Smooth muscle cell (in vitro differentiated cells): ENCODE results near the gene CD99. TPM values are rescaled to one million over a fixed set of nuclear protein-coding genes. Genes with fewer than 3 reads are reported as not detected.

Experiments used
- DNase-seq: peaks from one replicate; lab custom pipeline; 2025; ENCODE audit not compliant: unreplicated experiment; lab: John Stamatoyannopoulos, UW
- H2AFZ ChIP-seq: fragments of 200-600 bp; sonication (generic); 2 replicates; pipeline ENCODE4 v1.6.0; 2016; ENCODE audit warnings: antibody characterized with exemption, low read depth, mild to moderate bottlenecking
- H3F3A ChIP-seq: fragments of 200-600 bp; sonication (generic); 2 replicates; pipeline ENCODE4 v1.6.0; 2017; ENCODE audit warnings: antibody characterized with exemption, low read depth
- H3K27ac ChIP-seq: fragments of 200-600 bp; sonication (generic); 2 replicates; pipeline ENCODE4 v1.5.1; 2016; ENCODE audit warnings: low read depth, mild to moderate bottlenecking
- H3K27me3 ChIP-seq: fragments of 200-600 bp; sonication (generic); 2 replicates; pipeline ENCODE4 v1.6.1; 2016; ENCODE audit warnings: low read depth, mild to moderate bottlenecking
- H3K36me3 ChIP-seq: fragments of 200-600 bp; sonication (generic); 2 replicates; pipeline ENCODE4 v1.5.1; 2016; ENCODE audit warnings: low read depth
- H3K4me1 ChIP-seq: fragments of 200-600 bp; sonication (generic); 2 replicates; pipeline ENCODE4 v1.5.1; 2016; ENCODE audit warnings: low read depth
- H3K4me2 ChIP-seq: fragments of 200-600 bp; sonication (generic); 2 replicates; pipeline ENCODE4 v1.6.0; 2016; ENCODE audit warnings: mild to moderate bottlenecking
- H3K4me3 ChIP-seq: fragments of 200-600 bp; sonication (generic); 2 replicates; pipeline ENCODE4 v1.5.1; 2016; ENCODE audit warnings: mild to moderate bottlenecking
- H3K79me2 ChIP-seq: fragments of 200-600 bp; sonication (generic); 2 replicates; pipeline ENCODE4 v1.6.0; 2016; ENCODE audit warnings: low read depth, mild to moderate bottlenecking
- H3K9ac ChIP-seq: fragments of 200-600 bp; sonication (generic); 2 replicates; pipeline ENCODE4 v1.6.0; 2016; ENCODE audit warnings: low read depth
- H3K9me3 ChIP-seq: fragments of 200-600 bp; sonication (generic); replicated peaks from 2 replicates; pipeline ENCODE4 v1.5.1; 2016; ENCODE audit warnings: low read depth
- H4K20me1 ChIP-seq: fragments of 200-600 bp; sonication (generic); 2 replicates; pipeline ENCODE4 v1.6.0; 2016; ENCODE audit warnings: low read depth
- WGBS: methylation state at CpG from one replicate; pipeline ENCODE4 v1.1.7; 2016; ENCODE audit warnings: low lambda C conversion rate; 5-methylcytosine and 5-hydroxymethylcytosine counted together
- polyA plus RNA-seq: library from polyadenylated mRNA; unstranded; fragments of >200 nt; fragmentation: Nextera tagmentation; extraction: Ambion mirVana; gene quantifications from 2 replicates; pipeline ENCODE4 v1.2.1, GENCODE V29; 2016
- total RNA-seq: library from RNA; depleted of rRNA; stranded (reverse); fragments of >200 nt; gene quantifications from 2 replicates; pipeline ENCODE4 v1.2.3, GENCODE V29; 2014
- TF ChIP-seq, protein P1 (sequence below): fragments of 200-600 bp; sonication (generic); IDR thresholded peaks from 2 replicates; pipeline ENCODE4 v1.5.1; 2017; ENCODE audit warnings: borderline replicate concordance, mild to moderate bottlenecking, antibody characterized with exemption; ENCODE audit not compliant: insufficient read depth, poor library complexity, severe bottlenecking

CD99 gene
- total and polyA plus RNA-seq, 2 experiments from 2014 or later, result 647 to 1,373 TPM

DNA sequence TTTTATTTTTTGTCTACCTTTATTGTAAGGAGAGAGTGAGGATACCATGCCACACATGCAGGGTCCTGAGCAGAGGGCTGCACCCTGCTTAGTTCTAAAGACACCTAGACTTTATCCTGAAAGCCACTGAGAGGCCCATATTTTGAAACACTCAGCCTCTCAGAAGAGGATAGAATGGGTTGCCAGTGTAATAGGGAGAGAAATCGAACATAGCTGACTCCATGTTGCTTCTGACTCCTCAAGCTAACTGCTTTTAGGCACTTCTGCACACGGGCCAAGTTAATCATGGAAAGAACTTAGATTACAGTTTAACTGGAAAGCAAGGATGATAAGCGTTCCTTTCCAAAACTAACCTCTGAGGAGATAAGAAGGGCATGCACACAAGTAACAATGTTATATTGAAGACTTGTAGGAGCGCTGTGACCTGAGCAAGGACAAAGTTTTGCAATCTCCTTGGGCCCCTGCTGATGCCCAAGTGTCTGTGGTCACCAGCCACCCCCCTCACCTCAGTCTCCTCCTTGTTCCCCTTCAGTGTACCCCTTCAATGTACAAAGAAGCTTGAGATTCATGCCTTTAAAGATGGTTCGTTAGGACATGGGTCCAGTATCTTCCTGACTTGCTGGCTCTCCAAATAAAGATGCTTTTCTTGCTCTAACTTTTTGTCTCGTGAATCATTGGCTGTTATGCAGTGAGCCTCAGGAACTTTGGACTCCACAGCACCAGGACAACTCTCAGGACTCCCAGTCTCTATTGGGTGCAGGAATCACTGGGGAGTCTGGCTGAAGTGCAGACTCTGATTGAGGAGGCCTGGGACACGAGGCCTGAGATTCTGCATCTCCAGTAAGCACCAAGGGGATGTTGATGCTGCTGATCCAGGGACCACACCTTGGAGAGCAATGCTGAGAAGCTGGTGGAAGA is 25.4 kb upstream of the CD99 start:
- Histone ChIP-seq H3K27ac (peak overlapping the region; percentile 87), H3F3A (peaks cover 5% of the 10 kb centered on the region)
- WGBS, result 73% methylated on average over 7 of the region's 7 CpGs

GRCh38 chrX:2666491-2666890 is 24.6 kb upstream of the CD99 start:
- WGBS, result 98% methylated on average over 2 of the region's 2 CpGs
- no peaks in the 10 kb centered on the region for H3K27me3 ChIP-seq
- H3K36me3 ChIP-seq, result no peaks in the 10 kb centered on the region
- H3K9me3 ChIP-seq, result no peaks in the 10 kb centered on the region
- H3F3A ChIP-seq, result peaks cover 5% of the 10 kb centered on the region
- H4K20me1 ChIP-seq, result no peaks in the 10 kb centered on the region
- H3K79me2 ChIP-seq, result no peaks in the 10 kb centered on the region
- peaks cover 6% of the 10 kb centered on the region for H3K4me1 ChIP-seq
- no peak overlapping the region for H2AFZ ChIP-seq
- no peak overlapping the region for H3K9ac ChIP-seq
- TF ChIP-seq, protein P1, sequence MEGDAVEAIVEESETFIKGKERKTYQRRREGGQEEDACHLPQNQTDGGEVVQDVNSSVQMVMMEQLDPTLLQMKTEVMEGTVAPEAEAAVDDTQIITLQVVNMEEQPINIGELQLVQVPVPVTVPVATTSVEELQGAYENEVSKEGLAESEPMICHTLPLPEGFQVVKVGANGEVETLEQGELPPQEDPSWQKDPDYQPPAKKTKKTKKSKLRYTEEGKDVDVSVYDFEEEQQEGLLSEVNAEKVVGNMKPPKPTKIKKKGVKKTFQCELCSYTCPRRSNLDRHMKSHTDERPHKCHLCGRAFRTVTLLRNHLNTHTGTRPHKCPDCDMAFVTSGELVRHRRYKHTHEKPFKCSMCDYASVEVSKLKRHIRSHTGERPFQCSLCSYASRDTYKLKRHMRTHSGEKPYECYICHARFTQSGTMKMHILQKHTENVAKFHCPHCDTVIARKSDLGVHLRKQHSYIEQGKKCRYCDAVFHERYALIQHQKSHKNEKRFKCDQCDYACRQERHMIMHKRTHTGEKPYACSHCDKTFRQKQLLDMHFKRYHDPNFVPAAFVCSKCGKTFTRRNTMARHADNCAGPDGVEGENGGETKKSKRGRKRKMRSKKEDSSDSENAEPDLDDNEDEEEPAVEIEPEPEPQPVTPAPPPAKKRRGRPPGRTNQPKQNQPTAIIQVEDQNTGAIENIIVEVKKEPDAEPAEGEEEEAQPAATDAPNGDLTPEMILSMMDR, result no peak
- H3K27ac ChIP-seq, result no peak overlapping the region
- DNase-seq, result no peak
- no peak overlapping the region for H3K4me3 ChIP-seq
- H3K4me2 ChIP-seq, result no peak overlapping the region

More for the DNA sequence above, 25.4 kb upstream of the CD99 start:
- Histone ChIP-seq H3K9me3 (no peaks in the 10 kb centered on the region), H3K4me1 (peaks cover 6% of the 10 kb centered on the region), H3K36me3 (no peaks in the 10 kb centered on the region), H4K20me1 (no peaks in the 10 kb centered on the region), H3K27me3 (no peaks in the 10 kb centered on the region), H3K4me2 (peak overlapping the region; percentile 54), H3K4me3 (no peak overlapping the region), H2AFZ (no peak overlapping the region), H3K79me2 (no peaks in the 10 kb centered on the region), H3K9ac (no peak overlapping the region)
- TF ChIP-seq, protein P1, result no peak
- DNase-seq, result no peak

DNA sequence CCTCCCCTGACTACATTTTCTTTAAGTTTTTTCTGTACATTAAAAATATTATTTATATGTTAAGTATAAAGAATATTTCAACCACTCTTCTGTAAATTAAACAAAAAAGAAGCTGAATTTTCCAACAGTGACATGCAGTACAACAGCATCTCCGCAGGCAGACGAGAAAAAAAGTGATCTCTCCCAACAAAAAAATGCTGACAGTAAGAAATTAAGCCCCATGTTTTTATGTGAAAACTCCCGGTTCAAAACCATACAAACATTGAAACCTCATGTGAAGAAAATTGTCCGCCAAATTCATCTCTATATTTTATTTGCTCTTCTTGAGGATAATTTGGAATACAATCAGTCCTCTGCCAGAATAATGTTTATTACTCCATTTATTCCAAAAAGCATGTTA is 20.1 kb upstream of the CD99 start:
- 65% methylated on average over 4 of the region's 4 CpGs for WGBS
- Histone ChIP-seq H3K4me1 (no peaks in the 10 kb centered on the region), H3K9me3 (no peaks in the 10 kb centered on the region), H3K4me2 (no peak overlapping the region), H3K79me2 (no peaks in the 10 kb centered on the region), H4K20me1 (no peaks in the 10 kb centered on the region), H3K4me3 (no peak overlapping the region), H3K36me3 (no peaks in the 10 kb centered on the region), H3K27ac (no peak overlapping the region), H3K27me3 (no peaks in the 10 kb centered on the region), H3F3A (no peaks in the 10 kb centered on the region), H3K9ac (no peak overlapping the region), H2AFZ (no peak overlapping the region)
- no peak for DNase-seq
- TF ChIP-seq, protein P1, result no peak
